Measurements from ENCODE around the gene WDR77. TPM values are rescaled to one million over a fixed set of nuclear protein-coding genes. Genes with fewer than 3 reads are reported as not detected.

WDR77 gene
- total and polyA plus RNA-seq, 2 donors (not counting 1 experiment from before 2014, with no cell fraction given) = 21.8 to 62.0 TPM

DNA sequence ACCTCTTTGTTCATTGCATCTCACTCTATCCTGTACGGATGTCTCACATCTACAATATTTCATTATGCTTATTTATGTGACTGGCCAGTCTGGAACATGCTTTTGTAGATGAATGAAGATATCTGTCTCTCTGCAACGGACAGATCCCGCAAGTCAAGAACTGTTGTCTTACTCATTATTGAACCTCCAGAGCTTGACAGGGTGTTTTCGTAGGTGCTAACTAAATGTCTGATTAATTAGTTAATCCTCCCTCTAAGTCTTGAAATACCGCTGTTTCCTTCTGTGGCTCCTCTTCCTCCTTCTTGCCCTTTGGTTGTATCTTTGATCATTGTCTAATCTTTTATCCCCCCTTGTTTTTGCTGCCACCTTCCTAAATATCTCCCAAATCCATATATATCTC lies 21.5 kb upstream of the WDR77 start:
- no peak for TF ChIP-seq EZH2 (IDR thresholded peaks at IDR 0.05; ENCODE audit: low read length, missing control alignments)
- TF ChIP-seq, protein P1, sequence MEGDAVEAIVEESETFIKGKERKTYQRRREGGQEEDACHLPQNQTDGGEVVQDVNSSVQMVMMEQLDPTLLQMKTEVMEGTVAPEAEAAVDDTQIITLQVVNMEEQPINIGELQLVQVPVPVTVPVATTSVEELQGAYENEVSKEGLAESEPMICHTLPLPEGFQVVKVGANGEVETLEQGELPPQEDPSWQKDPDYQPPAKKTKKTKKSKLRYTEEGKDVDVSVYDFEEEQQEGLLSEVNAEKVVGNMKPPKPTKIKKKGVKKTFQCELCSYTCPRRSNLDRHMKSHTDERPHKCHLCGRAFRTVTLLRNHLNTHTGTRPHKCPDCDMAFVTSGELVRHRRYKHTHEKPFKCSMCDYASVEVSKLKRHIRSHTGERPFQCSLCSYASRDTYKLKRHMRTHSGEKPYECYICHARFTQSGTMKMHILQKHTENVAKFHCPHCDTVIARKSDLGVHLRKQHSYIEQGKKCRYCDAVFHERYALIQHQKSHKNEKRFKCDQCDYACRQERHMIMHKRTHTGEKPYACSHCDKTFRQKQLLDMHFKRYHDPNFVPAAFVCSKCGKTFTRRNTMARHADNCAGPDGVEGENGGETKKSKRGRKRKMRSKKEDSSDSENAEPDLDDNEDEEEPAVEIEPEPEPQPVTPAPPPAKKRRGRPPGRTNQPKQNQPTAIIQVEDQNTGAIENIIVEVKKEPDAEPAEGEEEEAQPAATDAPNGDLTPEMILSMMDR (conservative IDR thresholded peaks at IDR 0.05 in 1 of 2, IDR thresholded peaks at IDR 0.05 in 1 of 2; ENCODE audit: low read depth in 1 of 2, low read length in 2 of 2) = no peak
- no peak for DNase-seq (ENCODE audit: low read depth in 2 of 2)
- Histone ChIP-seq H3K9ac (ENCODE audit: insufficient read depth, low read length) (no peak overlapping the region), H3K4me2 (ENCODE audit: extremely low read depth, insufficient read depth, low read length) (no peak overlapping the region), H3K27me3 (ENCODE audit: control insufficient read depth, insufficient read depth, low read length) (no peaks in the 10 kb centered on the region), H4K20me1 (ENCODE audit: control insufficient read depth, extremely low read depth, insufficient read depth, low read length) (no peaks in the 10 kb centered on the region), H2AFZ (ENCODE audit: low read length) (no peak overlapping the region), H3K4me1 (ENCODE audit: control insufficient read depth, extremely low read depth, insufficient read depth, low read length) (no peaks in the 10 kb centered on the region), H3K79me2 (ENCODE audit: control insufficient read depth, insufficient read depth, low read length) (no peaks in the 10 kb centered on the region), H3K27ac (ENCODE audit: insufficient read depth, low read length) (no peak overlapping the region), H3K4me3 (replicated peaks in 1 of 4; ENCODE audit: control extremely low read depth in 1 of 4, insufficient read depth in 1 of 4, low read depth in 3 of 4, low read length in 4 of 4) (no peak overlapping the region), H3K36me3 (ENCODE audit: control insufficient read depth, insufficient read depth, low read length) (no peaks in the 10 kb centered on the region), H3K9me3 (ENCODE audit: control insufficient read depth, insufficient read depth, low read depth, low read length) (no peaks in the 10 kb centered on the region)

DNA sequence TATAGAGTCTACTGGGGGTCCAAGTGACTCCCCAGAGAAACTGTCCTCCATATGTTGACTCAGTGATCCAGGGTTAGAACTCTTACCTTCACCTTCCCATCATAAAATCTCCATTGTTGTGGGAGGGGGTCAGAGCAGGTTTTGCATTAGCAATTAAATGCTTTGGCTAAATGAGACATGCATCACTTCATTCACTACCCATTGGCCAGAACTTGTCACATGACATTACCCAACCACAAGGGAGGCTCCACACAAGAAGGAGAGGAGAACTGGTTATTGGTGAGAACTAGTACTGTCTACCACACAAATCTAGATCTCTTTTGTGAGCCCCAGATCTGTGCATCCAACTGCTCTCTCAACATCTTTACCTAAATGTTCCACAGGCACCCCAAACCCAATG lies 20.5 kb upstream of the WDR77 start:
- H3K9me3 ChIP-seq (ENCODE audit: control insufficient read depth, insufficient read depth, low read depth, low read length) = no peaks in the 10 kb centered on the region
- DNase-seq (ENCODE audit: low read depth in 2 of 2) = no peak
- TF ChIP-seq, protein P1 (conservative IDR thresholded peaks at IDR 0.05 in 1 of 2, IDR thresholded peaks at IDR 0.05 in 1 of 2; ENCODE audit: low read depth in 1 of 2, low read length in 2 of 2) = no peak
- no peak for TF ChIP-seq EZH2 (IDR thresholded peaks at IDR 0.05; ENCODE audit: low read length, missing control alignments)
- no peak overlapping the region for H3K9ac ChIP-seq (ENCODE audit: insufficient read depth, low read length)
- no peaks in the 10 kb centered on the region for H3K79me2 ChIP-seq (ENCODE audit: control insufficient read depth, insufficient read depth, low read length)
- H2AFZ ChIP-seq (ENCODE audit: low read length) = no peak overlapping the region
- no peak overlapping the region for H3K4me3 ChIP-seq (replicated peaks in 1 of 4; ENCODE audit: control extremely low read depth in 1 of 4, insufficient read depth in 1 of 4, low read depth in 3 of 4, low read length in 4 of 4)
- no peaks in the 10 kb centered on the region for H4K20me1 ChIP-seq (ENCODE audit: control insufficient read depth, extremely low read depth, insufficient read depth, low read length)
- no peaks in the 10 kb centered on the region for H3K36me3 ChIP-seq (ENCODE audit: control insufficient read depth, insufficient read depth, low read length)
- H3K4me2 ChIP-seq (ENCODE audit: extremely low read depth, insufficient read depth, low read length) = no peak overlapping the region
- no peaks in the 10 kb centered on the region for H3K4me1 ChIP-seq (ENCODE audit: control insufficient read depth, extremely low read depth, insufficient read depth, low read length)
- H3K27ac ChIP-seq (ENCODE audit: insufficient read depth, low read length) = no peak overlapping the region
- H3K27me3 ChIP-seq (ENCODE audit: control insufficient read depth, insufficient read depth, low read length) = no peaks in the 10 kb centered on the region

DNA sequence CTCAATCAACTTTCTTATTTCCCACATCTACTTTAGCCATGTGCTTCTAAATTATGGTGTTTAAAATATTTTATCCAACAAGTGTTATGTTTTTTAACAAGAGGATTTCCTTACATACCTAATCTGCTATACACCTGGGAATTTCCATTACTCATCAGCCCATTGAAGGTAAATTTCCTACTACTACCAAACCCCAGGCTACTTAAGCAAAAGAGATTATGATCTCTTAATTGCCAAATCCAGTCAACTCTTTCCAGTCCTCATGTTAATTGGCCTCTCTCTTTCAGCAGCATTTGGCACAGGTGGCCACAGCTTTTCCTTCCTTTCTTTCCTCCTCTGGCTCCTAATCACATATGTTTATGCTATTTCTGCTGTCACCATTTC lies 19.7 kb upstream of the WDR77 start:
- Histone ChIP-seq H3K36me3 (ENCODE audit: control insufficient read depth, insufficient read depth, low read length) (no peaks in the 10 kb centered on the region), H3K27ac (ENCODE audit: insufficient read depth, low read length) (no peak overlapping the region), H3K27me3 (ENCODE audit: control insufficient read depth, insufficient read depth, low read length) (no peaks in the 10 kb centered on the region), H4K20me1 (ENCODE audit: control insufficient read depth, extremely low read depth, insufficient read depth, low read length) (no peaks in the 10 kb centered on the region), H3K9me3 (ENCODE audit: control insufficient read depth, insufficient read depth, low read depth, low read length) (no peaks in the 10 kb centered on the region), H3K4me3 (replicated peaks in 1 of 4; ENCODE audit: control extremely low read depth in 1 of 4, insufficient read depth in 1 of 4, low read depth in 3 of 4, low read length in 4 of 4) (no peak overlapping the region), H3K79me2 (ENCODE audit: control insufficient read depth, insufficient read depth, low read length) (no peaks in the 10 kb centered on the region), H3K4me1 (ENCODE audit: control insufficient read depth, extremely low read depth, insufficient read depth, low read length) (no peaks in the 10 kb centered on the region), H3K9ac (ENCODE audit: insufficient read depth, low read length) (no peak overlapping the region), H2AFZ (ENCODE audit: low read length) (no peak overlapping the region), H3K4me2 (ENCODE audit: extremely low read depth, insufficient read depth, low read length) (no peak overlapping the region)
- TF ChIP-seq, protein P1 (conservative IDR thresholded peaks at IDR 0.05 in 1 of 2, IDR thresholded peaks at IDR 0.05 in 1 of 2; ENCODE audit: low read depth in 1 of 2, low read length in 2 of 2) = no peak
- TF ChIP-seq EZH2 (IDR thresholded peaks at IDR 0.05; ENCODE audit: low read length, missing control alignments) = no peak
- no peak for DNase-seq (ENCODE audit: low read depth in 2 of 2)
